ENCODE data around the gene MCL1.

Gene MCL1

DNA sequence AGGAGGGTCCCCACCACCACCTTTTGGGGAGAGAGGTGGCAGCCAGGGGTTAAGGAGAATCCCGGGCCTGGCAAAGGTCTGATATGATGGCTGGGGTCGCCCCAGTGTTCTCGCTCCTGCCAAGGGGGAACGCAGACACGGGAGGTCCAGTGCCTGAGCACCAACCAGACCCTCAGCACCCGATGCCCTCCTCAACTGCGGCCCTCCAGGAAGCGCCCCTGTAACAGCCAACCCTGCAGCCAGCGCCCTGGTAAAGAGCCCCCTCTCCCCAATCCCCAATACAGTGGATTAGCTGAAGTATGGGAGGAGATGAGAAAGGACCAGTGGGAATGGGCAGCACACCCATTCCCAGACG is 19.8 kb downstream of the MCL1 start:
- TF ChIP-seq ZFX (IDR thresholded peaks at IDR 0.05), result no peak
- TF ChIP-seq, protein P1, sequence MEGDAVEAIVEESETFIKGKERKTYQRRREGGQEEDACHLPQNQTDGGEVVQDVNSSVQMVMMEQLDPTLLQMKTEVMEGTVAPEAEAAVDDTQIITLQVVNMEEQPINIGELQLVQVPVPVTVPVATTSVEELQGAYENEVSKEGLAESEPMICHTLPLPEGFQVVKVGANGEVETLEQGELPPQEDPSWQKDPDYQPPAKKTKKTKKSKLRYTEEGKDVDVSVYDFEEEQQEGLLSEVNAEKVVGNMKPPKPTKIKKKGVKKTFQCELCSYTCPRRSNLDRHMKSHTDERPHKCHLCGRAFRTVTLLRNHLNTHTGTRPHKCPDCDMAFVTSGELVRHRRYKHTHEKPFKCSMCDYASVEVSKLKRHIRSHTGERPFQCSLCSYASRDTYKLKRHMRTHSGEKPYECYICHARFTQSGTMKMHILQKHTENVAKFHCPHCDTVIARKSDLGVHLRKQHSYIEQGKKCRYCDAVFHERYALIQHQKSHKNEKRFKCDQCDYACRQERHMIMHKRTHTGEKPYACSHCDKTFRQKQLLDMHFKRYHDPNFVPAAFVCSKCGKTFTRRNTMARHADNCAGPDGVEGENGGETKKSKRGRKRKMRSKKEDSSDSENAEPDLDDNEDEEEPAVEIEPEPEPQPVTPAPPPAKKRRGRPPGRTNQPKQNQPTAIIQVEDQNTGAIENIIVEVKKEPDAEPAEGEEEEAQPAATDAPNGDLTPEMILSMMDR (conservative IDR thresholded peaks at IDR 0.05), result no peak

DNA sequence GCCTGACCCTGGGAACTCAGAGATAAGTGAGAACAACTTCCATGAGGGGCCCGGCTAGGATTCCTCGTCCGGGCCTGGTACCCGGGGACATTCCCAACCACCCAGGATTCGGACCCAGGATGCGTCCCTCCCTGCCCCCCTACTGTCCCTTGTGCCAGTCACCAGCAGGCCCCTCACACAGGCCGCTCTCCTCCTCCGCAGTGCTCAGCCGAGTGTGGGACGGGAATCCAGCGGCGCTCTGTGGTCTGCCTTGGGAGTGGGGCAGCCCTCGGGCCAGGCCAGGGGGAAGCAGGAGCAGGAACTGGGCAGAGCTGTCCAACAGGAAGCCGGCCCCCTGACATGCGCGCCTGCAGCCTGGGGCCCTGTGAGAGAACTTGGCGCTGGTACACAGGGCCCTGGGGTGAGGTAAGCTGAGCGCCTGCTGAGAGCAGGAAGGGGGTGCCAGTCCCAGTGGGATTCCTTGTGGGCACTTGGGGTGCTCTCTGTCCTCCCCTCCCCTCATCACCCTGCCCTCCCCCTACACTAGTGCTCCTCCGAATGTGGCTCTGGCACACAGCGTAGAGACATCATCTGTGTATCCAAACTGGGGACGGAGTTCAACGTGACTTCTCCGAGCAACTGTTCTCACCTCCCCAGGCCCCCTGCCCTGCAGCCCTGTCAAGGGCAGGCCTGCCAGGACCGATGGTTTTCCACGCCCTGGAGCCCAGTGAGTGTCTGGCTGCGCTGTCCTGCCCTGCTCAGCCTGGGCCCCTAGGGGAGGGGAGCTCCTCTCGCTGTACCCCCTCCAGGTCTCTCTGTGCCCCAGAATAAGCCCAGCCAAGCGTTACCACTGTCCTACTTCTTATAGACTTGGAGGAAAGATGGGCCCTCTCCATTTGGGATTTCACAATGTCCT is 20.4 kb downstream of the MCL1 start:
- no peak overlapping the region for H3K27ac ChIP-seq
- TF ChIP-seq ZFX (IDR thresholded peaks at IDR 0.05), result no peak
- TF ChIP-seq, protein P1 (conservative IDR thresholded peaks at IDR 0.05), result no peak

More for the DNA sequence above, 19.8 kb downstream of the MCL1 start:
- H3K27ac ChIP-seq, result no peak overlapping the region

DNA sequence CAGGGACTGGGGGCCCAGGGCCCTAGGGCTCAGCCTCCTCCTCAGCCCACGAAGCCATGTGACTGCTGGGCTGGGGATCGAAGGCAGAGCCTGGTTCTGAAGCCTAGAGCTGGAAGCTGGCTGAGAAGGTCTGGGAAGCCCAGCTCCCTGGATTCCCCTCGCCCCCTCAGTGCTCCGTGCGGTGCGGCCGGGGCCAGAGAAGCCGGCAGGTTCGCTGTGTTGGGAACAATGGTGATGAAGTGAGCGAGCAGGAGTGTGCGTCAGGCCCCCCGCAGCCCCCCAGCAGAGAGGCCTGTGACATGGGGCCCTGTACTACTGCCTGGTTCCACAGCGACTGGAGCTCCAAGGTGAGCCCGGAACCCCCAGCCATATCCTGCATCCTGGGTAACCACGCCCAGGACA is 21.1 kb downstream of the MCL1 start:
- H3K27ac ChIP-seq, result no peak overlapping the region
- TF ChIP-seq ZFX (IDR thresholded peaks at IDR 0.05), result no peak
- TF ChIP-seq, protein P1 (conservative IDR thresholded peaks at IDR 0.05), result no peak

DNA sequence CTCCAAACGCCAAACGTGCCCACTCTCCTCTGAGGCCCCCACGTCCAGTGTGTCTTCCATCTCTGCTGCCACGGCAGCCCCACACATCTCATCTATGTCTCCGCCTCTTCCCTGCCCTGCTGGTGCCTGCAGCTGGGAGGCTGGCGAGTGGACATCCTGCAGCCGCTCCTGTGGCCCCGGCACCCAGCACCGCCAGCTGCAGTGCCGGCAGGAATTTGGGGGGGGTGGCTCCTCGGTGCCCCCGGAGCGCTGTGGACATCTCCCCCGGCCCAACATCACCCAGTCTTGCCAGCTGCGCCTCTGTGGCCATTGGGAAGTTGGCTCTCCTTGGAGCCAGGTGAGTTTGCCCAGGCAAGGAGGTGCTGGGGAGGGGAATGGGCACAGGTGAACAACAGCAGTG is 21.6 kb downstream of the MCL1 start:
- no peak for TF ChIP-seq ZFX (IDR thresholded peaks at IDR 0.05)
- no peak overlapping the region for H3K27ac ChIP-seq

DNA sequence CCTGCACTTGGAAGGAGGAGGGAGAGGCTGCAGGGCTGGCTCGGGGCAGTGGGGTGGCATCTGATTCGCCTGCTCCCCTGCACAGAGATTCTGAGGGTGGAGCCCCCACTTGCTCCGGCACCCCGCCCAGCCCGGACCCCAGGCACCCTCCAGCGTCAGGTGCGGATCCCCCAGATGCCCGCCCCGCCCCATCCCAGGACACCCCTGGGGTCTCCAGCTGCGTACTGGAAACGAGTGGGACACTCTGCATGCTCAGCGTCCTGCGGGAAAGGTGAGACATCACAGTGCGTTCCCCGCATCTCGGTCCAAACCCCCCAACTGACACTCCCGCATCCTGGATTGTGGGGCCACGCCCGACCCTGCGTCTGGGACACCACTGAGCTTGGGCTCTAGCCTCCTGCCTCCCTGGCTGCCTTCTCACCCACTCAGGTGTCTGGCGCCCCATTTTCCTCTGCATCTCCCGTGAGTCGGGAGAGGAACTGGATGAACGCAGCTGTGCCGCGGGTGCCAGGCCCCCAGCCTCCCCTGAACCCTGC is 22.3 kb downstream of the MCL1 start:
- H3K27ac ChIP-seq, result no peak overlapping the region
- TF ChIP-seq, protein P1 (conservative IDR thresholded peaks at IDR 0.05), result no peak
- no peak for TF ChIP-seq ZFX (IDR thresholded peaks at IDR 0.05)

DNA sequence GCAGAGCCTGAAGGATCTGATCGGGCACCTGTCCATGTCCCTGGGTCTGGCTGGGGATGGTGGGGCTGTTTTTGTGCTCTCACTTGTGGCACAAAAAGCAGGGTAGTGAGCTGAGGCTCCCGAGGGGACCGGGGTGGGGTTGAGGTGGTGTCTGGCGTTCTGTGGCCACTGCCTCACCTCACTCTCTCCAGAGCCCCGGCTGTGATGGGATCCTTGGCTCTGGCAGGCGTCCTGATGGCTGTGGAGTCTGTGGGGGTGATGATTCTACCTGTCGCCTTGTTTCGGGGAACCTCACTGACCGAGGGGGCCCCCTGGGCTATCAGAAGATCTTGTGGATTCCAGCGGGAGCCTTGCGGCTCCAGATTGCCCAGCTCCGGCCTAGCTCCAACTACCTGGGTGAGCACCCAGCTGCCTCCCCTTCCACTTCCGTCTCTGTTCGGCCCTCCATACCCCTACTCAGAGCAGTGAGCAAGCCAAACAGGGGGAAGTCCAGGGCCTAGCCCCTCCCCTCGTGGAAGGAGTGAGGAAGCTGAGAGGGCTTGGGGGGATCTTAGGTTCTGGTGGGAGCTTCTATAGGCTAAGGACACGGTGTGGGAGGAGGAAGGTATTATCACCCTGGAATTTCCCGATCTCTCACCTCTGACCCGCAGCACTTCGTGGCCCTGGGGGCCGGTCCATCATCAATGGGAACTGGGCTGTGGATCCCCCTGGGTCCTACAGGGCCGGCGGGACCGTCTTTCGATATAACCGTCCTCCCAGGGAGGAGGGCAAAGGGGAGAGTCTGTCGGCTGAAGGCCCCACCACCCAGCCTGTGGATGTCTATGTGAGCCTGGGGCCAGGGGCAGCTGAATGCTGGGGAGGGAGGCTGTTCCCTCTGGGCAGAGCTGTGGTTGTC is 23.2 kb downstream of the MCL1 start:
- H3K27ac ChIP-seq, result no peak overlapping the region
- TF ChIP-seq ZFX (IDR thresholded peaks at IDR 0.05), result no peak
- TF ChIP-seq, protein P1 (conservative IDR thresholded peaks at IDR 0.05), result no peak

DNA sequence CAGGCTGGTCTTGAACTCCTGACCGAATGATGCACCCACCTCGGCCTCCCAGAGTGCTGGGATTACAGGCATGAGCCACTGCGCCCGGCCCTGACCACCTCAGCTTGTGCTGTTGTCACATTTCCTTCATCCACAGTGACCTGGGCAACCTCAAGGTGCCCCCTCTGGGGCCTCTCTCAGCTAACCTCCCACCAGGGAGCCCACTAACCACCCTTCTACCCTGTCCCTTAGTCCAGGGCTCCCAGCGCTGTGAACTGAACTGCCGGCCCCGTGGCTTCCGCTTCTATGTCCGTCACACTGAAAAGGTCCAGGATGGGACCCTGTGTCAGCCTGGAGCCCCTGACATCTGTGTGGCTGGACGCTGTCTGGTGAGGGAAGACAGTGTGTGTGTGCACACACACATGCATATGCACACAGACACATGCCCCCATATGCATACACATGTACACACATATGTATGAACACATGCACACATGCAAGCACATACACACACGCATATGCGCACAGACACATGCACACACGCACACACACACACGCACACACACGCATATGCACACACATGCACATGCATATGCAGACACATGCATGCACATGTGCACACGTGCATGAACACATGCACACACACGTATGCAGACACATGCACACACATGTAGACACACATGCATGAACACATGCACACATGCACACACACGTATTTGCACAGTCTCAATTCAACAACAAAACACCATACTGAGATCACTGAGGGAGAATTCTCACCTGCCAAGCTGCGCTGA is 24.0 kb downstream of the MCL1 start:
- no peak for TF ChIP-seq ZFX (IDR thresholded peaks at IDR 0.05)
- TF ChIP-seq, protein P1 (conservative IDR thresholded peaks at IDR 0.05), result no peak
- H3K27ac ChIP-seq, result no peak overlapping the region

Measured in C4-2B (cell line).